GM10266 (cell line): ENCODE measurements around the gene UNC5A.
"Not testable (repeated sequence)": the region's sequence is repeated elsewhere in the genome, so short reads cannot be mapped to it uniquely, and the experiment has no call there.

Experiments used
- DNase-seq: peaks from one replicate; pipeline ENCODE4 v3.0.0; 2012; ENCODE audit errors: extremely low spot score
- CTCF ChIP-seq: IDR thresholded peaks from 2 replicates; pipeline ENCODE4 v1.5.1; 2012; ENCODE audit warnings: mild to moderate bottlenecking, low read depth; ENCODE audit not compliant: control insufficient read depth, insufficient read depth; ENCODE audit errors: missing control alignments

Gene UNC5A

GRCh38 chr5:176866707-176867310 is 56.5 kb downstream of the UNC5A start:
- TF ChIP-seq CTCF, result no peak
- DNase-seq, result no peak

GRCh38 chr5:176868126-176868525 is 57.8 kb downstream of the UNC5A start:
- no peak for DNase-seq
- no peak for TF ChIP-seq CTCF

- no peak for TF ChIP-seq CTCF
- DNase-seq, result no peak
Observed at GRCh38 chr5:176868731-176869130, 58.4 kb downstream of the UNC5A start.

- TF ChIP-seq CTCF, result no peak
- no peak for DNase-seq
Observed at GRCh38 chr5:176869501-176870109, 59.2 kb downstream of the UNC5A start.

GRCh38 chr5:176870110-176870591 is 59.8 kb downstream of the UNC5A start:
- DNase-seq, result no peak

GRCh38 chr5:176870644-176871043 is 60.3 kb downstream of the UNC5A start:
- not testable (repeated sequence) for DNase-seq

More at GRCh38 chr5:176870110-176870591, 59.8 kb downstream of the UNC5A start:
- TF ChIP-seq CTCF, result peak; percentile 7

GRCh38 chr5:176872586-176872985 is 62.2 kb downstream of the UNC5A start:
- not testable (repeated sequence) for DNase-seq

GRCh38 chr5:176873011-176873410 is 62.7 kb downstream of the UNC5A start:
- DNase-seq, result not testable (repeated sequence)

GRCh38 chr5:176873541-176874172 is 63.3 kb downstream of the UNC5A start:
- TF ChIP-seq CTCF, result no peak
- no peak for DNase-seq
